Measurements from ENCODE around the gene WBP2. TPM values are rescaled to one million over a fixed set of nuclear protein-coding genes. Genes with fewer than 3 reads are reported as not detected.

WBP2 gene
- total RNA-seq, 2 donors from 2014 or later, result 44.2 to 49.5 TPM

DNA sequence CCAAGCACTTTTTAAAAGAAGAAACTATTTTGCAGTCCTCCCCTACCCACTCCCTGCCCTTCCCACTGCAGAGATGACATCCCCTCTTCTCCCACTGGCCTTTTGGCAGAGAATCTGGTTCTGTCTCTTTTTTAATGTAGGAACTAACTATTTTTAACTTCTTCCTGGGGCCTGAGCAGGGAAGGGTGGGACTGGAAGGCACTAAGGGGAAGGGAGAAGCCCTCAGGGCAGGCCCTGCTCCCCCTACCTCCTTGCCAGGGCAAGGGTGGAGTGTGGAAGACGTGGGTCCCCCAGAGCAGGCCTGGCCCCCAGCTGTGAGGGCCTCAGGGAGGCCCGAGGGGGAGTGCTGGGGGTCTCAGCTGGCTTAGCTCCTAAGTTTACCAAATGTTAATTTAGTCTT, 30.5 kb downstream of the WBP2 start:
- intact Hi-C loops (cut with DNase I), result no loop called here
- no peaks in the 10 kb centered on the region for H3K9me3 ChIP-seq
- TF ChIP-seq CTCF (IDR thresholded peaks at IDR 0.05) (no peak), POLR2A (IDR thresholded peaks at IDR 0.05) (no peak)
- peaks cover 10 to 11% of the 10 kb centered on the region in 2 donors for H3K36me3 ChIP-seq (replicated peaks in 1 of 2; ENCODE audit: insufficient read depth in 1 of 2, low read depth in 2 of 2)
- DNase-seq (no peak), ATAC-seq (no peak)
- peaks cover 38% of the 10 kb centered on the region for H3K4me1 ChIP-seq
- no peaks in the 10 kb centered on the region for H3K27me3 ChIP-seq
- H3K27ac ChIP-seq, result no peak overlapping the region
- WGBS, 2 donors, result 50 to 100% methylated on average over 1 to 2 of the region's 2 CpGs
- no peak overlapping the region for H3K4me3 ChIP-seq

- ATAC-seq, result no peak
- DNase-seq, result no peak
- H3K4me1 ChIP-seq, result peaks cover 38% of the 10 kb centered on the region
- no peak overlapping the region for H3K4me3 ChIP-seq
- TF ChIP-seq POLR2A (IDR thresholded peaks at IDR 0.05) (no peak), CTCF (IDR thresholded peaks at IDR 0.05) (no peak)
- intact Hi-C loops (cut with DNase I), result no loop called here
- WGBS, 2 donors, result 95% methylated on average over 9 to 13 of the region's 13 CpGs
- peaks cover 14 to 16% of the 10 kb centered on the region in 2 donors for H3K36me3 ChIP-seq (replicated peaks in 1 of 2; ENCODE audit: insufficient read depth in 1 of 2, low read depth in 2 of 2)
- H3K27ac ChIP-seq, result no peak overlapping the region
- H3K27me3 ChIP-seq, result no peaks in the 10 kb centered on the region
- H3K9me3 ChIP-seq, result no peaks in the 10 kb centered on the region
Measured at GRCh38 chr17:75824050-75824552, 31.0 kb downstream of the WBP2 start.

GRCh38 chr17:75823257-75824041, 31.7 kb downstream of the WBP2 start:
- 89 to 98% methylated on average over 9 to 26 of the region's 28 CpGs for WGBS, 2 donors
- TF ChIP-seq POLR2A (IDR thresholded peaks at IDR 0.05), result no peak
- TF ChIP-seq CTCF (IDR thresholded peaks at IDR 0.05), result no peak
- Histone ChIP-seq H3K27me3 (no peaks in the 10 kb centered on the region), H3K9me3 (no peaks in the 10 kb centered on the region), H3K4me1 (peaks cover 37% of the 10 kb centered on the region), H3K27ac (peak overlapping the region; percentile 61 to 72 (median 62)), H3K36me3 (replicated peaks in 1 of 2; ENCODE audit: insufficient read depth in 1 of 2, low read depth in 2 of 2) (peaks cover 14 to 21% of the 10 kb centered on the region in 2 donors), H3K4me3 (no peak overlapping the region)
- ATAC-seq (no peak), DNase-seq (no peak)
- intact Hi-C loops (cut with DNase I), result no loop called here

GRCh38 chr17:75822800-75823166, 32.4 kb downstream of the WBP2 start:
- H3K27me3 ChIP-seq, result no peaks in the 10 kb centered on the region

More at GRCh38 chr17:75822800-75823166, 32.4 kb downstream of the WBP2 start:
- H3K9me3 ChIP-seq, result no peaks in the 10 kb centered on the region
- DNase-seq (no peak), ATAC-seq (peak; percentile 36)
- 32 to 48% methylated on average over 3 of the region's 3 CpGs for WGBS, 2 donors
- H3K4me1 ChIP-seq, result peaks cover 31% of the 10 kb centered on the region
- H3K27ac ChIP-seq, result peak overlapping the region; percentile 61 to 72 (median 62)
- intact Hi-C loops (cut with DNase I), result no loop called here
- TF ChIP-seq POLR2A (IDR thresholded peaks at IDR 0.05), result no peak
- TF ChIP-seq CTCF (IDR thresholded peaks at IDR 0.05), result no peak
- H3K36me3 ChIP-seq (replicated peaks in 1 of 2; ENCODE audit: insufficient read depth in 1 of 2, low read depth in 2 of 2), result peaks cover 14 to 24% of the 10 kb centered on the region in 2 donors
- H3K4me3 ChIP-seq, result no peak overlapping the region

Data from body of pancreas (tissue), 4 donors.